ENCODE measurements around the gene LRCOL1. TPM values are rescaled to one million over a fixed set of nuclear protein-coding genes. Genes with fewer than 3 reads are reported as not detected.

The LRCOL1 gene
- polyA plus RNA-seq, 1 donor = 2.4 TPM

Other genes with a start within 250 kb of the LRCOL1 start
- 57.7 TPM for gene FBRSL1, start 120.4 kb downstream of the LRCOL1 start, polyA plus RNA-seq (ENCODE audit: insufficient read length)
- gene P2RX2, start 8.2 kb upstream of the LRCOL1 start, polyA plus RNA-seq (ENCODE audit: insufficient read length) = 1.7 TPM
- gene POLE, start 76.8 kb upstream of the LRCOL1 start, polyA plus RNA-seq (ENCODE audit: insufficient read length) = 78.9 TPM
- 50.4 TPM for gene PXMP2, start 77.0 kb upstream of the LRCOL1 start, polyA plus RNA-seq (ENCODE audit: insufficient read length)
- 20.3 TPM for gene PGAM5, start 100.3 kb upstream of the LRCOL1 start, polyA plus RNA-seq (ENCODE audit: insufficient read length)
- 89.8 TPM for gene ANKLE2, start 151.2 kb upstream of the LRCOL1 start, polyA plus RNA-seq (ENCODE audit: insufficient read length)
- gene GOLGA3, start 218.3 kb upstream of the LRCOL1 start, polyA plus RNA-seq (ENCODE audit: insufficient read length) = 33.6 TPM